Dermis blood vessel endothelial cell (primary cell): Measurements from ENCODE around the gene BBS9. TPM values are rescaled to one million over a fixed set of nuclear protein-coding genes. Genes with fewer than 3 reads are reported as not detected.

Experiments
- DNase-seq: peaks from one replicate; pipeline ENCODE4 v3.0.0; 2010
- total RNA-seq: library from RNA; depleted of rRNA; stranded (reverse); fragments of >200 nt; gene quantifications from 2 replicates; pipeline ENCODE4 v1.2.3, GENCODE V29; 2014

Gene BBS9
- total RNA-seq, 1 donor from 2014 or later, result 13.1 TPM

DNA sequence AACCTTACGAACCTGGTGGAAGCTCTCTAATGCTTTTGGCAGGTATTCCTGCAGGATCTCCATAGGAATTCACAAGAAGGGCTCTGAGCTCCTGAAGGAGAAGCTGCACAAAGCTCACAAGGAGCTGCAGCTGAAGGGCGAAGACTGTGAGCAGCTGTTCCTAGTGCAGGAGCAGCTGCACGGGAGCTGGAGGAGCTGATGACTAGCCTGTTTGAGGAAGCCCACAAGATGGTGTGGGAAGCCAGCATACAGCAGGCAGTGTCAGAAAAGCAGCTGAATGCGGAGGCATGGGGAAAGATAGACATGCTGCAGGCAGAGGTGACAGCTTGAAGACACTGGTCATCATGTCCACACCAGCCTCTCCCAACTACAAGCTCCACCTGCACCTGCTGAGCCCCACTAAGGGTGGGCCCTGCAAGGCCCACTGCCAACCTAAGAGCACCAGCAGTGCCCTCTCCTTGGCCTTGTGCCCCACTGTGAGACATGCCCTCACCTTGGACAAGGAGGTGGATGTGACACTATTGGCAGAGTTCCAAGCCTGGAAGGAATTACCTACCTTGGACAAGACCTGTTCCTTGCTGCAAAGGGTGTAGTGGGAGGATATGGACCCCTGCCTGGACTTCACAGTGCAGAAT is 250.6 kb downstream of the BBS9 start:
- DNase-seq, result no peak

- no peak for DNase-seq
Observed at GRCh38 chr7:33388332-33388731, 259.0 kb downstream of the BBS9 start.

- DNase-seq, result no peak
Observed at GRCh38 chr7:33392148-33392547, 262.8 kb downstream of the BBS9 start.

DNA sequence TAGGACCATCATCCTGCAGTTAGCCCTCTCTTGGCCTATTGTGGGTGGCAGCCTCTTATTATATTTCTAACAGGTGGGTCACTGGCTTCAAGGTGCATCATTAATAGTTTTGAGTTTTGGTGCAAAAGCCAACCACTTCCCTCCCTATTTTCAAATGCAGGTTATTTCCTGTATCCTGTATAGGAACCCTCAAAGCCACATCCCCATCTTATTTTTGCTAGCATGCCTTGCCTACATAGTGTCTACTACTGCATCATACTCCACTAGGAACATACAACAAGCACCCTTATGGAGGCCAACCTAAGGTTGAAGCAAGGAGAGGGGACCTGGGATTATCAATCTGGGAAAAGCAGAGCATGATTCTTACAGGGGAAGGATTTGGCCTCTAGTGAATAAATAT is 264.4 kb downstream of the BBS9 start:
- no peak for DNase-seq

DNA sequence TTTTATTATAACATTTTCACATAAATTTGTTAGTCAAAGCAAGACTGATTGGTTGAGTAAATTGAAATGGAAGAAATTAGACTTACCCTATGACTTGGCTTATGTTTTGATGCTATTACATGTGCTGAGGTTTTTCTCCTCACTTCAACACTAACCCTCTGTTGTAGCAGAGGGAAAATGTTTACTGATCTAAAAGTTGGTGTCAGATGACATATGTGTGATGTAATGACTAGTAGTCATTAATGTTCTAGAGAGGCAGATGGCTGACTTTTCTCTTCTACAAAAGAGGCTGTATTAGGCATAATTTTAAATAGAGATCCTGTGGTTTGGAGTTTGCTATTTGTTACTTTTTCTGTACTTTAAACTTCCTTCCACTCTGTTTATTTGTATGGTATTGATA is 266.0 kb downstream of the BBS9 start:
- DNase-seq, result no peak

GRCh38 chr7:33399528-33400213 is 270.3 kb downstream of the BBS9 start:
- no peak for DNase-seq

GRCh38 chr7:33400214-33400538 is 270.8 kb downstream of the BBS9 start:
- DNase-seq, result no peak

DNA sequence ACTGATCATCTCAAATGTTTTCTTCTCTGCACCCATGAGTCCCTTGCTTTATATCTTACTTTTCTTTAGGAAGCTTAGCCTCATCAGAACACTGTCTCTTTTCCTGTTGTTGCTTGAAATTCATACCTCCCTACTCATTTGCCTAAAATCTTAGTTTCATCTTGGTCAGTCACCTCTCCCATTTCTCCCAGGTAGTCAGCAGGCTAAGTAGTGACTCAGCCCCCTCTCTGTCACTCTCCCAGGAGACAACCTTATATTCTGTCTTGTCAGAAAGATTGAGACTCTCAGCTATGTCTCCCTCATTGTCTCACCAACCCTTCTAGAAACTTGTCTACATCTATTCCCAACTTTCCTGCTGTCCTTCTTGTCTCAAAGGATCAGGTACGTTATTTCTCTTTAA is 280.9 kb downstream of the BBS9 start:
- DNase-seq, result no peak

DNA sequence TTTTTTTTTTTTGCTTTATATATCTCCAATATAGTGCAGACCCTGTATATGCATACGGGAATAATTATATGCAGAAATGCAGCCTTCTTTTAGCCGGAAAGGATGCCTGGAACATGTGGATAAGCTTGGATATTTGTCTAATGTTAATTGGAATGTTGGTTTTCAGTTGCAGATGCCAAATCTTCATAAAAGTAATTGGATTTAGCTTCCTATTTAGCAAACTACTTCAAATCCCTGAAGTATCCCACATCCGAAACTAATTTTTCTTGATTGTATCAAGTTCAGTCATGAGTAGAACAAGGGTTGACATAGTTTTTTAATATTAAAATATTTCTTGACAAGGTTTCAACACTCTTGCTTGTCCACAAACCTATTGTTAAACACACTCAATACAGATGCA is 281.7 kb downstream of the BBS9 start:
- no peak for DNase-seq

DNA sequence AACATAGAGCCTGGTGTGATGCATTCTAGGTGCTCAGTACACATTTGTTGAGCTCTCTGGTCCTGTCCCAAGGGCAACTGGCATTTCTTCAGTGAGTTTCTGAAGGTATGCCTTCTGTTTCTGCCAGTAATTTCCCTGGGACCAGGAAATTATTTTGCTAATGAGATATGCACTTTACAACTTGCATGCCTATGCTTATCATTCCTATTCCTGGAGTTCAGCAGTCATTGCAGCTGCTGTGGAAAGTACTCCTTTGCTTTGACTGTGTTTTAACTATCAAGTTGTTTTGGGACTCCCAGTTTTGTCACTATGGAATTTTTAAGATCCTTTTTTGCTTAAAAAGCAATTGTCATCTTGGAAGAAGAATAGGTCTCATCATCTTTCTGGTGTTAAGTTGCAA is 283.0 kb downstream of the BBS9 start:
- no peak for DNase-seq

DNA sequence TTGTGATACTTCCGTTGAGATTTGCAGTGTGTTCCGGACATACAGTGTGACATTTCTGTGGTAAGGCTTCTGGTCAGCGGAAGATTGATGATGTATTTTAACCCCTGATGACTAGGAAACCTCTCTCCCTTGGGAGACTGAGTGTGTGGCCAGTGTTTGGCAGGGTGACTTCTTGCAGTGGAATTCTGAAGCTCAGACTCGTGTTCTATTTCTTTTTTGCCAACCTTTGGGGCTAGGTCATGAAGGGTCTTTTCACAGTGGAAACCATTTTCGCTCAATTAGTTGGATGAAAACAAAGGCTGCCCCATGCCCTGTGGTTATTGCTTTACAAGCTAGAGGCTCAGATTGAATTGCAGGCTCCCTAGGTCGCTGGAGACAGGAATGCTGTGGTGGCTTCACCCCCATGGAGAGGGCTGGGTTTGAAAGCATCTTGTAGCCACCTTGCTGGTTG is 288.9 kb downstream of the BBS9 start:
- no peak for DNase-seq

DNA sequence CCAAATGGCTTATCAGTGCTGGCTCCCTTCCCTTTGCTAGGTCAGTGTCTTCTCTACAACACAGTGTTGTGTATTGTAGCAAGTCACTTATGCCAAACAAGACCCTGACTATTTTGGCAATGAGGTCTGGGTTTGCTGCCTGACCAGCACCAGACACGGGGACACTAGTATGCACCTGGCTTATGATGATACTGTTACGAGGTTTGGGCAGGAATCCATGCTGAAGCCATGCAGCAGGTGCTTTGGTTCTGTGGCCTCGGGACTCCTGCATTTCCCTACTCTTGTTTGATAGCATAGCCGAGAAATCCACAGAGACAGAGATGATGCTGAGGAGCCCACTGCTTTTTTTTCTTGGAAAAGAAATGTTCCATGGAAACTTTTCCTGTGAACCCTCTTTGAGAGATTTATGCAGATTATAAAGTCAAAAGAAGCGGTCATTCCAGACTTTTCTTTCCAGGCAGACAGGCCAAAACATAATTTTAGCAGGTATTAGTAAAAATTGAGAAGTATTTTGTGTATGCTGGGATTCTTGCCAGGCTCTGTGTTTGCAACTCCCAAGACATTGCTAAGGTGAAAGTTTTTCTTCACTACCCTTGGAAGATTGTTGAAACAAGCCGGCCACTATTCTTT is 291.1 kb downstream of the BBS9 start:
- DNase-seq, result no peak

- no peak for DNase-seq
Observed at GRCh38 chr7:33421429-33421828, 292.1 kb downstream of the BBS9 start.

DNA sequence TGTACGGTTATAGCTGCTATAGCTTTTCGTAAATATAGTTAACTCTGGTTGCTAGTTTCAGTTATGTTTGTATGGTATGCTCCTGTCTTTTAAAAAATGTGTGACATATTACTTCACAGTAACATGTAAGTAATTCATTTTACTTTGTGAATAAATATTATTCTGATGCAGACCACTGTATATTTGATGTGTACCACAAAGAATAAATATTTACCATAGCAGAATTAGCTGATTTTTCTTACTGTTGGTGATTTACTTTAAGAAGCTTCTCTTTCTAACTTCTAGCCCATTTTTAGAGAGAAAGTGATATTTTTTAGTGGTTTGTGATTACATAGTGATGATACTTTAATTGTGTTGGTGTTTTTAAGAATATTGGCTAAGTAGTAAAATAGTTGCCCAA is 292.8 kb downstream of the BBS9 start:
- no peak for DNase-seq

DNA sequence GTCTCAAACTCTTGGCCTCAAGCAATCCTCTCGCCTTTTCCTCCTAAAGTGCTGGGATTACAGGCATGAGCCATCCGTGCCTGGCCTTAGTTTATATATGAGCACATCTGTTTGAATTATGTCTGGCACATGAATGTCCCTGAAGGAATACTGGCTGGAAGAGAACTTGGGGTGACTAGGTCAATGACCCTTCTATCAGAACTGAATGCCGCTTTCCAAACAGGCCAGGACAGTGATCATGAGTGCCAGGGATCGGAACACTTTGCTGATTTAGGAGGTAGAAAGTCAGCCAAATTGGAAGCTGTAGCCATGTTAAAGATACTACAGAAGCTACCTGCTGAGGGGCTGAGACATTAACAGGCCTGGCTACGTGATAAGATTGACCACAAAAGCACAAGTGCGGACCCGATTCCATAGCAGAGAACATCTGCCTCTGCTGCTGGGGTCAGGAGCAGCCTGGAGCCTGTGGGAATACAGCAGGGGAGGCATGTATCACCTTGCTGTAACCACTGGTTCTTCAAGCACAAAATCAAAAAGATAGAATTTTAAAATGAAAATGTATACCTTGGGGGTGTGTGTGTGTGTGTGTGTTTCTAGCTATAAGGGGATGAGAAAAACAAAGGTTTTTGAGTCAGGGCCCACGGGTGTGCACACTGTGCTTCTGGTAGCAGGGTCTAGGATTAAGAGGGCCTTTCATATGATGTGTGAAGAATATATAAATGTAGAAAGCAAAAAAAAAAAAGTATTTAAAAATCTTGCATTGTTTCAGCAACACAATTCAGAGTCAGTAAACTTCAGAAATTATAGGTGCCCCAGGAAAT is 293.7 kb downstream of the BBS9 start:
- DNase-seq, result no peak

DNA sequence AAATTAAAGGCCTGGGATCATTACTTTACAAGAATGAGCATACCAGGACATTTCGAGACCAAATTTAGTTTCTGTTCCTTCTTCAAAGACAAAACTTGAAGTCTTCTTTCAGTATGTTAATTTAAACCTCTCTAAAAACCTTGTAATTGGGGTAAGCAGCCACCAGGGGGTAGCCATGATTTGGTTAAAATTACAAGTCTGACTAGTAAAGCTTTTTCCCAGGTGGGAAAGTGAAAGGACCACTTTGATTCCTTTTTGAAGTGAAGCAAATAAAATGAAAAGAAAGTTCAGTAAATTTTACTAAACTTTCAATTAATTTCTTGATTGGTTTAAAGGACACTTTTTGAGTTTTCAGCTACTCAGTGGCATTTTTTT is 294.3 kb downstream of the BBS9 start:
- peak; percentile 19 for DNase-seq

DNA sequence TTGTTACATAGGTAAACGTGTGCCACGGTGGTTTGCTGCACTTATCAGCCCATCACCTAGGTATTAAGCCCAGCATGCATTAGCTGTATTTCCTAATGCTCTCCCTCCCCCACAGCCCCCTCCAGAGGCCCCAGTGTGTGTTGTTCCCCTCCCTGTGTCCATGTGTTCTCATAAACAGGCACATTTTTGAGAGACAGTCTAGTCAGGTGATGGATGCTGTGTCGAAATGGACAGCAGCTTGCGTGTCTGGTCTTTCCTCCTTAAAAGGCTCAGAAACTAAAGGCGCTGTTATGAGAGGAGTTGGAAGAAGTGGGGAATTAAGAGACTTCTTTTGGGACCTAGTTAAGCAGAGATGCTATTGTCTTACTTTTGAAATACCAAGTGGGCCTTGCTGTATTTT is 296.0 kb downstream of the BBS9 start:
- no peak for DNase-seq

- no peak for DNase-seq
Observed at GRCh38 chr7:33425929-33426678, 296.7 kb downstream of the BBS9 start.

GRCh38 chr7:33428415-33428814 is 299.1 kb downstream of the BBS9 start:
- no peak for DNase-seq

- no peak for DNase-seq
Observed at GRCh38 chr7:33431543-33431942, 302.2 kb downstream of the BBS9 start.

DNA sequence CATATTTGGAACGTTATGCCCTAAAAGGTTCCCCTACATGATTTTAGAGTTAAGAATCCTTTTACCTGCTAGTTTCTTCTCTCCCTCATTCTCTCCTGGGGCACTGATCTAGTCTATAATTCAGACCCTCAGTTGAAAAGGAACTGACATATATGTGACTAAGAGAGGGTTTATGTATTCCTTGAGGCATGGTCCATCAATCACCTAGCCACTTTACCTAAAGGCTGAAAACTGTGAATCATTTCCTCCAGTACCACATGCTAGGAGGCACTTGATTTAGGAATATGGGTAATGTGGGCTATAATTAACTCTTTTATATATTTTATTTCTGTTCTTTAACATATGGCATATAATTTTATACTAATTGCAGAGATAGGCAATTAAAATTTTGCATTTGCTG is 303.5 kb downstream of the BBS9 start:
- no peak for DNase-seq

DNA sequence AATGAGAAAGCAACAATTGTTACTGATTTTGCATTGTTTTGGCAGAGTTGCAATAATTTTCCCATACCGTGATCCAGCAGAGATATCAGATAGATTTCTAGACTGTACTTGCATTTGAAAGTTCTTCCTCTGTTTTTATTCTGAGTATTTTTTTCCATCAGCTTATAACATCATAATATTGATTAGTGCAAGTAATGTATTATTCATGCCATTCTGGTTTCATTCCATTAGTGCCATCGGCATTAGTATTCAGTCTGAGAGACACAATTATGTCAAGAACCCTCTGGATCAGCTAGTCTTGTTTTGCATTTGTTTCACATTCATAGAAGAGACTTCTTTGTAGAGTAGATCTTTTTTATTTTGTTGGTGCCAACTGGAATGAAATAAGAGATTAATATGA is 304.0 kb downstream of the BBS9 start:
- DNase-seq, result no peak

- DNase-seq, result no peak
Observed at GRCh38 chr7:33444511-33444910, 315.1 kb downstream of the BBS9 start.
